HUES48 (cell line): ENCODE measurements around the gene LSM8.

ENCODE experiments used
- H3K27ac ChIP-seq: one replicate; pipeline ENCODE4 v1.7.0; 2013; ENCODE audit warnings: low read depth, low read length, inconsistent platforms
- H3K27me3 ChIP-seq: 2 replicates; pipeline ENCODE4 v1.6.1; 2013; ENCODE audit warnings: mild to moderate bottlenecking, low read length; ENCODE audit not compliant: control insufficient read depth, insufficient read depth
- H3K36me3 ChIP-seq: 2 replicates; pipeline ENCODE4 v1.6.1; 2013; ENCODE audit warnings: low read length; ENCODE audit not compliant: control insufficient read depth, insufficient read depth
- H3K4me1 ChIP-seq: 2 replicates; pipeline ENCODE4 v1.6.1; 2013; ENCODE audit warnings: mild to moderate bottlenecking, low read length; ENCODE audit not compliant: control insufficient read depth, insufficient read depth
- H3K4me3 ChIP-seq: 2 replicates; pipeline ENCODE4 v1.5.1; 2013; ENCODE audit warnings: mild to moderate bottlenecking, low read depth, low read length
- H3K9ac ChIP-seq: 2 replicates; pipeline ENCODE4 v1.6.1; 2013; ENCODE audit warnings: mild to moderate bottlenecking, low read depth, low read length, moderate library complexity
- H3K9me3 ChIP-seq: 2 replicates; pipeline ENCODE4 v1.6.1; 2013; ENCODE audit warnings: low read length; ENCODE audit not compliant: control insufficient read depth, insufficient read depth

Gene LSM8

GRCh38 chr7:118214051-118214832 lies 30.3 kb downstream of the LSM8 start:
- no peaks in the 10 kb centered on the region for H3K4me1 ChIP-seq
- no peaks in the 10 kb centered on the region for H3K36me3 ChIP-seq
- no peak overlapping the region for H3K9ac ChIP-seq
- H3K27ac ChIP-seq, result no peak overlapping the region
- H3K4me3 ChIP-seq, result no peak overlapping the region
- no peaks in the 10 kb centered on the region for H3K27me3 ChIP-seq
- H3K9me3 ChIP-seq, result no peaks in the 10 kb centered on the region

DNA sequence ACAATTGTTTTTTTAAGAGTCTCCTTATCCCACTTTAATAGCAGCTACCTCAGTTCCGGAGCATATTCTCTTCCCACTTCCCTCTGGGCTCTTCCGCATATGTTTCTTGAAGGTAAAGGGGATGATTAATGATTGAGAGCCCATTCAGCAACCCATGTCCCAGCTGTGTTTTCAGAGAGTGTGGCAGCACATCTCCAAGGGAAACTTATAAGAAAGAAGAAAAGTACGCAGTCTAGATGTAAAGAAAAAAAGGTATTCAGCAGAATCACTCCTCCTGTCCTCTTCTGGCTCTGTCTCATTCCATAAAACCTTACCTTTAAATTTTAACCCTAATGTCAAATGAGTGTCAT lies 30.8 kb downstream of the LSM8 start:
- Histone ChIP-seq H3K4me3 (no peak overlapping the region), H3K27me3 (no peaks in the 10 kb centered on the region), H3K36me3 (no peaks in the 10 kb centered on the region), H3K9me3 (no peaks in the 10 kb centered on the region), H3K9ac (no peak overlapping the region), H3K4me1 (no peaks in the 10 kb centered on the region), H3K27ac (no peak overlapping the region)

DNA sequence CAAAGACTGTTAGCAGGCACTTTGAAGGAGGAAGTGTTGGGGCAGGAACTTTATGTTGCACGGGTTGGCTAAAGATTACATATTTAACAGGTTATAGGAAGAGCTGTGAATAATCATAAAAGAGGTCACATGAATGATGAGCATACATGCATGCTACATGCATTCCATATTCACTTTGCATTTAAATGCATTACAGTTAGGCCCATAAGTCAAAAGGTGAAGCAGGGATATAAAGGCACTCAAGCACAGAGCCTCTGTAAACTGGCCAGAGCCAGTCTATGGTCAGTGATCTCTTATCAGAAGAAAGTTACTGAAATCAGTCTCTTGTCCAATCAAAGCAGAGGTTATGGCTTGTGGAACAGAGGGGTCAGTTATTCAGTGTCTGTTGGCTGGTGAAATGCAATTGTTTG lies 33.3 kb downstream of the LSM8 start:
- H3K9ac ChIP-seq, result no peak overlapping the region
- no peaks in the 10 kb centered on the region for H3K4me1 ChIP-seq
- H3K27ac ChIP-seq, result no peak overlapping the region
- H3K27me3 ChIP-seq, result no peaks in the 10 kb centered on the region
- H3K36me3 ChIP-seq, result no peaks in the 10 kb centered on the region
- no peaks in the 10 kb centered on the region for H3K9me3 ChIP-seq
- H3K4me3 ChIP-seq, result no peak overlapping the region

- Histone ChIP-seq H3K4me1 (no peaks in the 10 kb centered on the region), H3K36me3 (no peaks in the 10 kb centered on the region), H3K4me3 (no peak overlapping the region), H3K27me3 (no peaks in the 10 kb centered on the region), H3K27ac (no peak overlapping the region), H3K9ac (no peak overlapping the region), H3K9me3 (no peaks in the 10 kb centered on the region)
Observed at GRCh38 chr7:118218413-118219156, 34.6 kb downstream of the LSM8 start.

- Histone ChIP-seq H3K27me3 (no peaks in the 10 kb centered on the region), H3K9ac (no peak overlapping the region), H3K4me1 (no peaks in the 10 kb centered on the region)
Observed at GRCh38 chr7:118219157-118219512, 35.2 kb downstream of the LSM8 start.

DNA sequence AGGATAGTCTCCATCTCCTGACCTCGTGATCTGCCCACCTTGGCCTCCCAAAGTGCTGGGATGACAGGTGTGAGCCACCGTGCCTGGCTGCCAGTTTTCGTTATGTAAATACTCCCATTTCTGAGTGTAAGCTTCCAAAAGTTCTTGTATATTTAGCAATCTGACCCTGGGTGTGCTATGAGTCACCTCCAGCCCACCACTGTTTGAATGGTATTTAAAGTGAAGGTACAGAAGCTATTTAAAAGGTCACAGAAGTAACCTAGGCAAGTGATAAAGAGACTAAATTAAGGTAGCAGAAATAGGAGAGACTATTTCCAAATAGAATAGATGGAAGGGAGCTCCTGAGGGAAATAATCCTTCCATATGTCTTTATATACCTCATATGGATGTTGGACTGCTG lies 36.6 kb downstream of the LSM8 start:
- H3K9me3 ChIP-seq, result no peaks in the 10 kb centered on the region
- H3K27ac ChIP-seq, result no peak overlapping the region
- no peak overlapping the region for H3K9ac ChIP-seq
- no peak overlapping the region for H3K4me3 ChIP-seq
- no peaks in the 10 kb centered on the region for H3K4me1 ChIP-seq
- H3K36me3 ChIP-seq, result no peaks in the 10 kb centered on the region
- no peaks in the 10 kb centered on the region for H3K27me3 ChIP-seq

More at GRCh38 chr7:118219157-118219512, 35.2 kb downstream of the LSM8 start:
- Histone ChIP-seq H3K4me3 (no peak overlapping the region), H3K9me3 (no peaks in the 10 kb centered on the region), H3K36me3 (no peaks in the 10 kb centered on the region), H3K27ac (no peak overlapping the region)

- H3K4me1 ChIP-seq, result no peaks in the 10 kb centered on the region
- H3K27me3 ChIP-seq, result no peaks in the 10 kb centered on the region
- no peak overlapping the region for H3K27ac ChIP-seq
- H3K36me3 ChIP-seq, result no peaks in the 10 kb centered on the region
- no peak overlapping the region for H3K9ac ChIP-seq
- H3K9me3 ChIP-seq, result no peaks in the 10 kb centered on the region
- H3K4me3 ChIP-seq, result no peak overlapping the region
Observed at GRCh38 chr7:118222591-118222990, 38.6 kb downstream of the LSM8 start.

DNA sequence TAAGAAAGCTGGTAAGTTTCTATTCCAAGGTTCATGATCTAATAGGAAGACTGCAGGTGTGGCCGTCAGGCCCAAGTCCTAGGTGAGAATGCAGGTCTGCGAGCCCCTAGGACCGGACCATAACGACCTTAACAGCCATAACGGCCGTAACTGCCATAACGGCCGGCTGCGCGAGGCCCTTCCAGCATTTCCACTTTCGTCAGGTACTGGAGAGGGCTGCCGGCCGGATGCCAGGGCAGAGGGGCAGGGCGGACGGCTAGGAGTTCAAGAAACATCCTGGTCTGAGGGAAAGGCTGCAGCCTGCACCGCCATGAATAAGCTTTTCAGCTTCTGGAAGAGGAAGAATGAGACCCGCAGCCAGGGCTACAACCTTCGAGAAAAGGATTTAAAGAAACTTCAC lies 40.6 kb downstream of the LSM8 start, which contains the start of gene ANKRD7:
TSS of gene ANKRD7 (plus strand) at position 184 of the 400 bp plus-strand sequence. CDS start at position 311, 127 bp downstream.
- Histone ChIP-seq H3K9ac (no peak within 1 kb of the TSS), H3K27ac (no peak within 1 kb of the TSS), H3K4me3 (no peak within 1 kb of the TSS), H3K9me3 (no peaks in the 10 kb centered on the region), H3K36me3 (no peaks in the 10 kb centered on the region), H3K4me1 (no peaks in the 10 kb centered on the region), H3K27me3 (no peaks in the 10 kb centered on the region)

GRCh38 chr7:118232837-118233236 lies 48.9 kb downstream of the LSM8 start:
- Histone ChIP-seq H3K4me3 (no peak overlapping the region), H3K27ac (no peak overlapping the region), H3K27me3 (no peaks in the 10 kb centered on the region), H3K9me3 (no peaks in the 10 kb centered on the region), H3K36me3 (no peaks in the 10 kb centered on the region), H3K4me1 (no peaks in the 10 kb centered on the region), H3K9ac (no peak overlapping the region)

DNA sequence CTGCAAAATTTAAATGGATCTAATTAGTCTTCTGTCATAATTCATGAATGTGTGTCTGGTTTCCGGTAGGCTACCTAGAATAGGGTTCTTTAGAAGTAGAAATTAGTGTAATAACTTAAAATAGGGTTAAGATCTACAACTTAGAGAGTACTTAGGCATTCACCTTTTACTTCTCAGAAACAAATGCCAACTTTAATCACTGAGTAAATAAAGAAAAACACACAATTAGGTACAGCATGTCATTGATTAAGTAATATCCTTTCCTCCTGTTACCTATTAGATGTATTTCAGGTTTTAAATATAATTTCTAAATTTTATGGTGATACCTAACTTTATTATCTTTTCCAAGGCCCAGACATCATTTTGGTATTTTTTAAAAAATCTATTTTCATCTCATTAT lies 49.8 kb downstream of the LSM8 start:
- no peaks in the 10 kb centered on the region for H3K4me1 ChIP-seq
- H3K27me3 ChIP-seq, result no peaks in the 10 kb centered on the region
- H3K9ac ChIP-seq, result no peak overlapping the region
- H3K4me3 ChIP-seq, result no peak overlapping the region
- H3K36me3 ChIP-seq, result no peaks in the 10 kb centered on the region
- H3K9me3 ChIP-seq, result no peaks in the 10 kb centered on the region
- H3K27ac ChIP-seq, result no peak overlapping the region

DNA sequence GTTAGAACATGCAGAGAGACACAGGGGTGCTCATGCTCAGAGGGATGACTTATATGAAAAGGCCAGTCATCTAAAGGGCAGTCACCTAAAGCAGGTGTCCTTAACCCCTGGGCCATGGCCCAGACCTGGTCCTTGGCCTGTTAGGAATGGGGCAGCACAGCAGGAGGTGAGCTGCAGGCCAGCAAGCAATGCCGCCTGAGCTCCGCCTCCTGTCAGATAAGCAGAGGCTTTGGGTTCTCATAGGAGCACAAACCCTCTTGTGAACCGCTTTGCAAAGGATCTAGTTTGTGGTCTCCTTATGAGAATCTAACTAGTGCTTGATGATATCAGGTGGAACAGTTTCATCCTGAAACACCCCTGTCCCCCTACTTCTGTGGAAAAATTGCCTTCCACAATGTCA lies 55.0 kb downstream of the LSM8 start:
- Histone ChIP-seq H3K4me3 (no peak overlapping the region), H3K9me3 (no peaks in the 10 kb centered on the region), H3K27ac (no peak overlapping the region), H3K27me3 (no peaks in the 10 kb centered on the region), H3K36me3 (no peaks in the 10 kb centered on the region), H3K9ac (no peak overlapping the region), H3K4me1 (no peaks in the 10 kb centered on the region)
